ENCODE measurements around the gene NYAP2. TPM values are rescaled to one million over a fixed set of nuclear protein-coding genes. Genes with fewer than 3 reads are reported as not detected.

The NYAP2 gene
- total and polyA plus RNA-seq, 2 of the 4 experiments (the other 2 are of a cell fraction), result not detected

- CTCF ChIA-PET, result no interaction called here
Observed at GRCh38 chr2:225501022-225501421, 101.5 kb downstream of the NYAP2 start.

More at GRCh38 chr2:225501022-225501421, 101.5 kb downstream of the NYAP2 start:
- no peak overlapping the region for H3K27ac ChIP-seq (ENCODE audit: insufficient read depth, low read length)
- DNase-seq (no peak), ATAC-seq (ENCODE audit: low read depth) (no peak)
- H3K79me1 ChIP-seq (ENCODE audit: low read depth in 1 of 2, low read length in 2 of 2), result no peaks in the 10 kb centered on the region
- H2BK15ac ChIP-seq (ENCODE audit: low read depth, low read length), result no peak overlapping the region
- H3K4me2 ChIP-seq (ENCODE audit: low read depth, low read length), result no peak overlapping the region
- no peaks in the 10 kb centered on the region for H3K9me1 ChIP-seq (ENCODE audit: insufficient read depth, low read length)
- no peak overlapping the region for H3K14ac ChIP-seq (replicated peaks; ENCODE audit: low read depth, low read length)
- no peak overlapping the region for H4K5ac ChIP-seq (ENCODE audit: low read depth, low read length)
- no peak overlapping the region for H4K91ac ChIP-seq (ENCODE audit: insufficient read depth, low read depth, low read length)
- H3K23ac ChIP-seq (ENCODE audit: low read depth, low read length), result no peak overlapping the region
- H3K36me3 ChIP-seq (ENCODE audit: control insufficient read depth, insufficient read depth, low read length), result no peaks in the 10 kb centered on the region
- no peaks in the 10 kb centered on the region for H3K4me1 ChIP-seq (ENCODE audit: control insufficient read depth, insufficient read depth, low read length)
- no peak overlapping the region for H2AFZ ChIP-seq (replicated peaks; ENCODE audit: low read length, poor library complexity)
- H3K9me3 ChIP-seq (ENCODE audit: control insufficient read depth, insufficient read depth, low read length), result no peaks in the 10 kb centered on the region
- intact Hi-C loops (cut with micrococcal nuclease) (no loop called here), dilution Hi-C loops (cut with HindIII; ENCODE audit: low sequenced_read_pairs, unreplicated experiment) (no loop called here), in situ Hi-C loops (cut with MboI; ENCODE audit: low sequenced_read_pairs) (no loop called here)
- no peak overlapping the region for H3K4me3 ChIP-seq (ENCODE audit: insufficient read depth, low read depth, low read length)
- no peak overlapping the region for H2AK9ac ChIP-seq (replicated peaks; ENCODE audit: low read depth, low read length, poor library complexity)
- no peak overlapping the region for H2AK5ac ChIP-seq (ENCODE audit: low read depth, low read length)
- no peak overlapping the region for H3K18ac ChIP-seq (ENCODE audit: low read depth, low read length)
- no peak overlapping the region for H2BK5ac ChIP-seq (ENCODE audit: low read depth, low read length, poor library complexity, severe bottlenecking)
- peaks cover 3% of the 10 kb centered on the region; the same call in 1 of the 2 replicates for H3K27me3 ChIP-seq (ENCODE audit: control insufficient read depth, insufficient read depth, low read length)
- no peak overlapping the region for H2BK20ac ChIP-seq (ENCODE audit: low read depth, low read length)
- no peak for TF ChIP-seq CEBPB (IDR thresholded peaks at IDR 0.05; ENCODE audit: low read depth, low read length)
- no peak for TF ChIP-seq POLR2A (IDR thresholded peaks at IDR 0.05; ENCODE audit: low read depth, low read length)
- no peak for TF ChIP-seq SMC3 (IDR thresholded peaks at IDR 0.05; ENCODE audit: low read depth, low read length)
- TF ChIP-seq CTCF (conservative IDR thresholded peaks at IDR 0.05; ENCODE audit: low read depth, low read length), result no peak
- TF ChIP-seq USF2 (IDR thresholded peaks at IDR 0.05; ENCODE audit: low read depth, low read length), result no peak
- TF ChIP-seq MAZ (IDR thresholded peaks at IDR 0.05; ENCODE audit: borderline replicate concordance, low read depth, low read length), result no peak
- TF ChIP-seq MAFK (IDR thresholded peaks at IDR 0.05; ENCODE audit: low read depth, low read length), result no peak
- no peak for TF ChIP-seq RFX5 (IDR thresholded peaks at IDR 0.05; ENCODE audit: low read depth, low read length)
- TF ChIP-seq MXI1 (IDR thresholded peaks at IDR 0.05; ENCODE audit: borderline replicate concordance, low read depth, low read length), result no peak
- no peak for TF ChIP-seq BHLHE40 (IDR thresholded peaks at IDR 0.05; ENCODE audit: low read depth, low read length)
- no peak for TF ChIP-seq RCOR1 (IDR thresholded peaks at IDR 0.05; ENCODE audit: insufficient replicate concordance, low read length)
- no peak for TF ChIP-seq FOS (IDR thresholded peaks at IDR 0.05; ENCODE audit: low read depth, low read length)
- TF ChIP-seq NFE2L2 (IDR thresholded peaks at IDR 0.05; ENCODE audit: low read depth, low read length), result no peak
- TF ChIP-seq ELK1 (IDR thresholded peaks at IDR 0.05; ENCODE audit: borderline replicate concordance, low read depth, low read length), result no peak
- TF ChIP-seq CHD1 (IDR thresholded peaks at IDR 0.05; ENCODE audit: low read depth, low read length), result no peak
- no peak for TF ChIP-seq RAD21 (IDR thresholded peaks at IDR 0.05; ENCODE audit: low read length)
- H4K20me1 ChIP-seq (ENCODE audit: insufficient read depth, low read length), result no peaks in the 10 kb centered on the region
- no peak overlapping the region for H3K4ac ChIP-seq (ENCODE audit: low read depth, low read length)
- no peak overlapping the region for H3K56ac ChIP-seq (ENCODE audit: extremely low read depth, insufficient read depth, low read length)
- BruUV-seq (replicated peaks), result no TSS peak
- POLR2A ChIA-PET (ENCODE audit: unreplicated experiment), result no interaction called here
- no peak overlapping the region for H4K8ac ChIP-seq (ENCODE audit: low read depth in 2 of 2, low read length in 2 of 2)
- H3K9ac ChIP-seq (ENCODE audit: low read depth, low read length), result no peak overlapping the region
- no peak overlapping the region for H2BK120ac ChIP-seq (ENCODE audit: low read depth, low read length)
